BE2C (cell line): ENCODE measurements around the gene IL26.
"Not testable (repeated sequence)": the region's sequence is repeated elsewhere in the genome, so short reads cannot be mapped to it uniquely, and the experiment has no call there.

Experiments
- DNase-seq: peaks from one replicate; pipeline ENCODE4 v3.0.0-alpha.2; 2020
- H3K27me3 ChIP-seq: fragments of 250-450 bp; sonication (Bioruptor Pico); 2 replicates; pipeline ENCODE4 v1.5.1; 2020; ENCODE audit warnings: mild to moderate bottlenecking
- H3K36me3 ChIP-seq: fragments of 250-450 bp; sonication (Bioruptor Pico); 2 replicates; pipeline ENCODE4 v1.5.1; 2020; ENCODE audit warnings: mild to moderate bottlenecking
- H3K4me1 ChIP-seq: fragments of 250-450 bp; sonication (Bioruptor Pico); 2 replicates; pipeline ENCODE4 v1.5.1; 2020
- H3K4me3 ChIP-seq: 2 replicates; pipeline ENCODE4 v1.5.1; 2011; ENCODE audit warnings: low read depth, low read length
- H3K9me3 ChIP-seq: fragments of 250-450 bp; sonication (Bioruptor Pico); 2 replicates; pipeline ENCODE4 v1.5.1; 2020
- TF ChIP-seq, protein P1 (sequence below): IDR thresholded peaks from 2 replicates; pipeline ENCODE4 v1.5.1; 2012; ENCODE audit warnings: mild to moderate bottlenecking, low read depth, low read length

IL26 gene

GRCh38 chr12:68177562-68177961 is 48.0 kb downstream of the IL26 start:
- H3K9me3 ChIP-seq, result no peaks in the 10 kb centered on the region
- TF ChIP-seq, protein P1, sequence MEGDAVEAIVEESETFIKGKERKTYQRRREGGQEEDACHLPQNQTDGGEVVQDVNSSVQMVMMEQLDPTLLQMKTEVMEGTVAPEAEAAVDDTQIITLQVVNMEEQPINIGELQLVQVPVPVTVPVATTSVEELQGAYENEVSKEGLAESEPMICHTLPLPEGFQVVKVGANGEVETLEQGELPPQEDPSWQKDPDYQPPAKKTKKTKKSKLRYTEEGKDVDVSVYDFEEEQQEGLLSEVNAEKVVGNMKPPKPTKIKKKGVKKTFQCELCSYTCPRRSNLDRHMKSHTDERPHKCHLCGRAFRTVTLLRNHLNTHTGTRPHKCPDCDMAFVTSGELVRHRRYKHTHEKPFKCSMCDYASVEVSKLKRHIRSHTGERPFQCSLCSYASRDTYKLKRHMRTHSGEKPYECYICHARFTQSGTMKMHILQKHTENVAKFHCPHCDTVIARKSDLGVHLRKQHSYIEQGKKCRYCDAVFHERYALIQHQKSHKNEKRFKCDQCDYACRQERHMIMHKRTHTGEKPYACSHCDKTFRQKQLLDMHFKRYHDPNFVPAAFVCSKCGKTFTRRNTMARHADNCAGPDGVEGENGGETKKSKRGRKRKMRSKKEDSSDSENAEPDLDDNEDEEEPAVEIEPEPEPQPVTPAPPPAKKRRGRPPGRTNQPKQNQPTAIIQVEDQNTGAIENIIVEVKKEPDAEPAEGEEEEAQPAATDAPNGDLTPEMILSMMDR, result no peak
- H3K4me3 ChIP-seq, result no peak overlapping the region
- DNase-seq, result no peak
- H3K36me3 ChIP-seq, result no peaks in the 10 kb centered on the region
- no peaks in the 10 kb centered on the region; the same call in 1 of the 2 replicates for H3K27me3 ChIP-seq
- H3K4me1 ChIP-seq, result no peaks in the 10 kb centered on the region

GRCh38 chr12:68176257-68176656 is 49.4 kb downstream of the IL26 start:
- Histone ChIP-seq H3K9me3 (no peaks in the 10 kb centered on the region), H3K36me3 (no peaks in the 10 kb centered on the region), H3K27me3 (no peaks in the 10 kb centered on the region; the same call in 1 of the 2 replicates), H3K4me3 (no peak overlapping the region), H3K4me1 (no peaks in the 10 kb centered on the region)
- no peak for DNase-seq
- TF ChIP-seq, protein P1, result no peak

DNA sequence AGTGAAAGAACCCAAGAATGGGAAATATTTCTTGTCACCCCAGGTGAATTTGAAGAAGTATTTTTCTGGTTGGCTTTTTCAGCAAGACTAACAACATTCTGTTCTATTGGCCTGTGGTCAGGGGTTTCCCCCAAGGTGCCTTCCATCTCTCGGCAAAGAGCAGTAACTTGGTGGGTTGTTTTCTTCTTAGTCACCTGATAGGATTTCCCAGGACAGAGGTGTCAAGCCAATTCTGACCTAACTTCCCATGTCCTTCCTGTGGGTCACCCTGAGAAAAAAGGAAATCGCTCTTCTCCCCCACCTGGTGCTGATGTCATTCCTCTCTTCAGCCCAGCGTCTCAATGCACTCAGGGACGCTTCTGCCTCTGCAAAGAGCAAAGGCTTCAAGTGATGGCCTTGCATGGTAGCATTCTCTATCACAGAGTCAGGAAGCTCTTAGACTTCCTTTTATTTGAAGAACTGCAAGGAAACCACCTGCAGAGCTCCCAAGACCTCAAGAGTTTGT is 50.0 kb downstream of the IL26 start:
- no peak for DNase-seq
- TF ChIP-seq, protein P1, result no peak
- Histone ChIP-seq H3K9me3 (no peaks in the 10 kb centered on the region), H3K36me3 (no peaks in the 10 kb centered on the region), H3K4me1 (no peaks in the 10 kb centered on the region), H3K27me3 (no peaks in the 10 kb centered on the region; the same call in 1 of the 2 replicates), H3K4me3 (no peak overlapping the region)

DNA sequence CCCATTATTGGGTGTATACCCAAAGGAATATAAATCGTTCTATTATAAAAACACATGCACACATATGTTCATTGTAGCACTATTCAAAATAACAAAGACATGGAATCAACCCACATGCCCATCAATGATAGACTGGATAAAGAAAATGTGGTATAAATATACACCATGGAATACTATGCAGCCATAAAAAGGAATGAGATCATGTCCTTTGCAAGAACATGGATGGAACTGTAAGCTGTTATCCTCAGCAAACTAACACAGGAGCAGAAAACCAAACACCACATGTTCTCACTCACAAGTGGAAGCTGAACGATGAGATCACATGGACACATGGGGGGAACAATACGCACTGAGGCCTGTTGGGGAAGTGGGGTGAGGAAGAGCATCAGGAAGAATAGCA is 50.8 kb downstream of the IL26 start:
- H3K4me1 ChIP-seq, DNase-seq, H3K4me3 ChIP-seq, H3K36me3 ChIP-seq, H3K9me3 ChIP-seq, H3K27me3 ChIP-seq: not testable (repeated sequence)

DNA sequence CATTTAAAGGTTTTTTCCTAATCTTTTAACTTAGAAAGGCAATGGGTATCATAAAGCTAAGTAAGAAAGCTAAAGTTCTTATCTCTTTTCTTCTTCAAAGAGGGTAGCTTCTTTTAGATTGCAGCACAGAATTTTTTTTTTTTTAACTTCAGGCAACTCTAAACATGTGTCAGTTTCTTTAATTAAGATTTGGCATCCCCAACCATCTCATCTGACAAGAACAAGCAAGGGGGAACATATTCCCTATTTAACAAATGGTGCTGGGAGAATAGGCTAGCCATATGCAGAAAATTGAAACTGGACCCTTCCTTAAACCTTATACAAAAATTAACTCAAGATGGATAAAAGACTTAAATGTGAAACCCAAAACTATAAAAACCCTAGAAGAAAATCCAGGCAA is 51.8 kb downstream of the IL26 start:
- Histone ChIP-seq H3K4me1 (no peaks in the 10 kb centered on the region), H3K36me3 (no peaks in the 10 kb centered on the region), H3K4me3 (no peak overlapping the region), H3K9me3 (no peaks in the 10 kb centered on the region), H3K27me3 (no peaks in the 10 kb centered on the region; the same call in 1 of the 2 replicates)
- DNase-seq, result no peak
- TF ChIP-seq, protein P1, result no peak

DNA sequence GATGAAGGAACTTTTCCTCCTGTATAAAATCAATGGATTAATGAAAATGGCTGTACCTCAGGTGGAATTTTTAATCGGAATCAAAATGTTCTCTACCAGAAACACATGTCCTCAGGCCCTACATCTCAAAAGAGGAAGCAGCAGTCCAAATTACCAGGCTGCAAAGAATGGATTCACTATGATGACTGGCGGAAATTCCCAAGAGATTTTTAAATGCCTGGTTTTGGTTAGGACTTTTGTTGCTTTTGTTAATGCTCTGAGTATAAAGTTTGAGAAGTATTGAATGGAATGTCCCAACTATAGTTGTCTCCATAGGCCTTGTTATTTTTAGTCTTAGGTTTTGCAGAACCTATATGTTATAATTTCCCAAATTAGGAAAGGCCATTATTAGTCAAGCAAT is 54.9 kb downstream of the IL26 start:
- Histone ChIP-seq H3K27me3 (no peaks in the 10 kb centered on the region), H3K36me3 (no peaks in the 10 kb centered on the region), H3K4me1 (no peaks in the 10 kb centered on the region), H3K4me3 (no peak overlapping the region), H3K9me3 (no peaks in the 10 kb centered on the region)
- TF ChIP-seq, protein P1, result no peak
- DNase-seq, result no peak

DNA sequence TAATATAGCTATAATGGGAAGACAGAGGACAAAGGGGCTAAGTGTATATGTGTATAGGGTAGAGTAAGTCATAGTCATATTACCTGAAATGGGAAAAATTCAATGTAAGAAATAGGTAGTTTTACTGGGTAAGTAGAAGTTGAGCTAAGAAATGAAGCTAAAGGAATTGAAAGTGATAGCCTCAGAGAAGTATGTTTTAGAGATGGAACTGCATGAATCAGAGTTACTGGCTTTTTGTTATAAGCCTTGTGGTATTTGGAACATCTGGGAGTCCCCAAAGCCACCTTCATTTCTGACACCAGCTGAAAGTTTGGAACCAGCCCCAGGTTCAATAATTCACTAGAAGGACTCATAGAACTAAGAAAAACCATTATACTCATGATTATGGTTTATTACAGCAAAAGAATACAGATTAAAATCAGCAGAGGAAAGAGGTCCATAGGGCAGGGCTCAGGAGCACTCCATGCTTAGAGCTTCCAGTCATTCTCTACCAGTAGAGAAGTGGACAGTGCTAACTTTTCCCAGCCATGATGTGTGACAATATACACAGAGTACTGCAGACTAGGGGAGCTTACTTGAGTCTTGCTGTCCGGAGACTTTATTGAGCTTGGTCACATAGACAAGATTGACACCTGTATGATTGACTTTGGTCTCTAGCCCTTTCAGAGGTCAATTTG is 56.3 kb downstream of the IL26 start:
- Histone ChIP-seq H3K4me1 (no peaks in the 10 kb centered on the region), H3K9me3 (no peaks in the 10 kb centered on the region), H3K4me3 (no peak overlapping the region), H3K36me3 (no peaks in the 10 kb centered on the region), H3K27me3 (no peaks in the 10 kb centered on the region)
- DNase-seq, result no peak
- TF ChIP-seq, protein P1, result no peak
